Measurements from ENCODE around the gene P3H4. TPM values are rescaled to one million over a fixed set of nuclear protein-coding genes. Genes with fewer than 3 reads are reported as not detected.
"Not testable (repeated sequence)": the region's sequence is repeated elsewhere in the genome, so short reads cannot be mapped to it uniquely, and the experiment has no call there.

Gene P3H4
- 1 to 10 TPM; 3.6 to 7.0 (median 5.3) TPM for total RNA-seq
- polyA plus RNA-seq, result 1 to 10 TPM; 3.5 to 6.5 TPM
- total RNA-seq, result 4.7 reads per million, percentile 23 among the genes with 10 or more reads in this experiment

- ATAC-seq, result peak; percentile 94
- Mint-ChIP-seq H3K4me3 (peak within 1 kb of the TSS; percentile 89 to 99 (median 94)), H3K36me3 (peaks cover 0 to 4% (median 0%) of the 10 kb centered on the region in 5 donors), H3K27me3 (peaks cover 0 to 22% (median 0%) of the 10 kb centered on the region in 5 donors), H3K9me3 (peaks cover 0 to 2% (median 0%) of the 10 kb centered on the region in 11 donors), H3K27ac (peak within 1 kb of the TSS in 7 of 9 donors; percentile 50 to 81 (median 68)), H3K4me1 (peaks cover 14 to 26% (median 21%) of the 10 kb centered on the region in 7 donors)
- Histone ChIP-seq H3K9me3 (ENCODE audit: control insufficient read depth in 2 of 3, low read length in 3 of 3) (no peaks in the 10 kb centered on the region), H3K36me3 (ENCODE audit: control insufficient read depth in 2 of 3, insufficient read depth in 3 of 3, low read length in 3 of 3) (no peaks in the 10 kb centered on the region), H3K4me3 (ENCODE audit: low read length) (peak within 1 kb of the TSS; percentile 81), H3K4me1 (ENCODE audit: control insufficient read depth in 2 of 2, insufficient read depth in 2 of 2, low read length in 2 of 2) (peaks cover 10 to 16% of the 10 kb centered on the region in 2 donors), H3K27me3 (ENCODE audit: control insufficient read depth in 2 of 2, insufficient read depth in 2 of 2, low read length in 2 of 2) (no peaks in the 10 kb centered on the region), H3K27ac (ENCODE audit: low read depth, low read length) (peak within 1 kb of the TSS; percentile 48)
- intact Hi-C loops (cut with micrococcal nuclease), result loop anchor here (1.0 to 2.0 kb wide), 6 partner anchors 25 to 123 kb away; partner anchors contain the start of genes ACLY (in 1 of the 2), EIF1 (in 1 of the 2), KLHL11 (in 1 of the 2) and NT5C3B (in 1 of the 2)
- ChIA-PET POLR2A (interaction anchor here (0.6 to 2.2 kb wide), 5 partner anchors 20 to 587 kb away, joined by 3 to 8 read pairs (median 3); partner anchors contain the start of genes EIF1 and KLHL11), CTCF (interaction anchor here (0.5 to 3.6 kb wide), 8 partner anchors 10 to 1409 kb away, joined by 3 to 19 read pairs (median 4); no protein-coding TSS in a partner anchor)
- DNase-seq, result peak; percentile 68 to 83 (median 79)
Observed at GRCh38 chr17:41811549-41812380, at the start of gene P3H4. TSS of gene P3H4 (minus strand) at chr17:41811949. CDS start at chr17:41811915, 34 bp downstream.

GRCh38 chr17:41860254-41860931, 48.6 kb upstream of the P3H4 start:
- H3K36me3 Mint-ChIP-seq, result no peaks in the 10 kb centered on the region
- no peaks in the 10 kb centered on the region for H3K9me3 ChIP-seq (ENCODE audit: control insufficient read depth in 2 of 3, low read length in 3 of 3)
- H3K9me3 Mint-ChIP-seq, result no peaks in the 10 kb centered on the region
- intact Hi-C loops (cut with micrococcal nuclease), result loop anchor here in 1 of 2 donors (10.0 kb wide), 2 partner anchors 126 to 674 kb away; partner anchors contain the start of genes HAP1 and NAGLU
- POLR2A ChIA-PET, result no interaction called here
- peaks cover 0 to 9% (median 0%) of the 10 kb centered on the region in 3 experiments for H3K36me3 ChIP-seq (ENCODE audit: control insufficient read depth in 2 of 3, insufficient read depth in 3 of 3, low read length in 3 of 3)
- CTCF ChIA-PET, result no interaction called here
- H3K4me1 ChIP-seq (ENCODE audit: control insufficient read depth in 2 of 2, insufficient read depth in 2 of 2, low read length in 2 of 2), result peaks cover 25 to 34% of the 10 kb centered on the region in 2 donors
- H3K27me3 Mint-ChIP-seq, result no peaks in the 10 kb centered on the region
- H3K4me3 ChIP-seq (ENCODE audit: low read length), result no peak overlapping the region
- H3K4me1 Mint-ChIP-seq, result peaks cover 15 to 38% (median 30%) of the 10 kb centered on the region in 7 donors
- peak overlapping the region in 4 of 10 donors; percentile 2 to 58 (median 34) for H3K4me3 Mint-ChIP-seq
- H3K27me3 ChIP-seq (ENCODE audit: control insufficient read depth in 2 of 2, insufficient read depth in 2 of 2, low read length in 2 of 2), result no peaks in the 10 kb centered on the region
- ATAC-seq (no peak), DNase-seq (no peak)
- peak overlapping the region in 2 of 9 donors; percentile 8 to 24 for H3K27ac Mint-ChIP-seq
- no peak overlapping the region for H3K27ac ChIP-seq (ENCODE audit: low read depth, low read length)

GRCh38 chr17:41851382-41851781, 39.6 kb upstream of the P3H4 start:
- Mint-ChIP-seq H3K36me3 (peaks cover 5 to 33% (median 11%) of the 10 kb centered on the region in 5 donors), H3K4me1 (peaks cover 21 to 61% (median 47%) of the 10 kb centered on the region in 7 donors)
- CTCF ChIA-PET; H3K9me3 Mint-ChIP-seq; DNase-seq; H3K4me3 Mint-ChIP-seq; H3K27me3 ChIP-seq (ENCODE audit: control insufficient read depth in 2 of 2, insufficient read depth in 2 of 2, low read length in 2 of 2); H3K27me3 Mint-ChIP-seq; H3K27ac Mint-ChIP-seq; intact Hi-C loops (cut with micrococcal nuclease); H3K9me3 ChIP-seq (ENCODE audit: control insufficient read depth in 2 of 3, low read length in 3 of 3); ATAC-seq; H3K4me3 ChIP-seq (ENCODE audit: low read length); H3K27ac ChIP-seq (ENCODE audit: low read depth, low read length); H3K4me1 ChIP-seq (ENCODE audit: control insufficient read depth in 2 of 2, insufficient read depth in 2 of 2, low read length in 2 of 2): not testable (repeated sequence)
- POLR2A ChIA-PET, result interaction anchor here (0.7 to 2.6 kb wide), 2 partner anchors 13 to 15 kb away, joined by 5 to 12 read pairs; partner anchors contain the start of gene KLHL11
- peaks cover 0 to 25% (median 6%) of the 10 kb centered on the region in 3 experiments for H3K36me3 ChIP-seq (ENCODE audit: control insufficient read depth in 2 of 3, insufficient read depth in 3 of 3, low read length in 3 of 3)

- Histone ChIP-seq H3K9me3 (ENCODE audit: control insufficient read depth in 2 of 3, low read length in 3 of 3) (no peaks in the 10 kb centered on the region), H3K27ac (ENCODE audit: low read depth, low read length) (no peak overlapping the region), H3K4me1 (ENCODE audit: control insufficient read depth in 2 of 2, insufficient read depth in 2 of 2, low read length in 2 of 2) (peaks cover 0 to 3% of the 10 kb centered on the region in 2 donors), H3K27me3 (ENCODE audit: control insufficient read depth in 2 of 2, insufficient read depth in 2 of 2, low read length in 2 of 2) (no peaks in the 10 kb centered on the region), H3K4me3 (ENCODE audit: low read length) (no peak overlapping the region), H3K36me3 (ENCODE audit: control insufficient read depth in 2 of 3, insufficient read depth in 3 of 3, low read length in 3 of 3) (peaks cover 0 to 18% (median under 1%) of the 10 kb centered on the region in 3 experiments)
- Mint-ChIP-seq H3K4me1 (peaks cover 16 to 54% (median 38%) of the 10 kb centered on the region in 7 donors), H3K27ac (peak overlapping the region in 1 of 9 donors; percentile 63), H3K36me3 (peaks cover 0 to 34% (median 9%) of the 10 kb centered on the region in 5 donors), H3K4me3 (no peak overlapping the region), H3K27me3 (no peaks in the 10 kb centered on the region), H3K9me3 (peaks cover 0 to 2% (median 0%) of the 10 kb centered on the region in 11 donors)
- POLR2A ChIA-PET, result interaction anchor here (0.5 to 0.7 kb wide), 2 partner anchors 158 to 1487 kb away, joined by 3 read pairs; no protein-coding TSS in a partner anchor
- DNase-seq (no peak), ATAC-seq (no peak)
- intact Hi-C loops (cut with micrococcal nuclease), result no loop called here
- CTCF ChIA-PET, result no interaction called here
Observed at GRCh38 chr17:41849251-41849990, 37.7 kb upstream of the P3H4 start.

GRCh38 chr17:41848788-41849187, 37.0 kb upstream of the P3H4 start:
- Mint-ChIP-seq H3K27ac (no peak overlapping the region), H3K4me1 (peaks cover 16 to 50% (median 35%) of the 10 kb centered on the region in 7 donors), H3K9me3 (peaks cover 0 to 2% (median 0%) of the 10 kb centered on the region in 11 donors), H3K36me3 (peaks cover 0 to 28% (median 5%) of the 10 kb centered on the region in 5 donors), H3K27me3 (no peaks in the 10 kb centered on the region), H3K4me3 (no peak overlapping the region)
- ATAC-seq (no peak), DNase-seq (no peak)
- Histone ChIP-seq H3K27me3 (ENCODE audit: control insufficient read depth in 2 of 2, insufficient read depth in 2 of 2, low read length in 2 of 2) (no peaks in the 10 kb centered on the region), H3K4me1 (ENCODE audit: control insufficient read depth in 2 of 2, insufficient read depth in 2 of 2, low read length in 2 of 2) (peaks cover 0 to 3% of the 10 kb centered on the region in 2 donors), H3K36me3 (ENCODE audit: control insufficient read depth in 2 of 3, insufficient read depth in 3 of 3, low read length in 3 of 3) (peaks cover 0 to 12% (median 0%) of the 10 kb centered on the region in 3 experiments), H3K4me3 (ENCODE audit: low read length) (no peak overlapping the region), H3K9me3 (ENCODE audit: control insufficient read depth in 2 of 3, low read length in 3 of 3) (no peaks in the 10 kb centered on the region), H3K27ac (ENCODE audit: low read depth, low read length) (no peak overlapping the region)
- intact Hi-C loops (cut with micrococcal nuclease), result no loop called here
- ChIA-PET CTCF (no interaction called here), POLR2A (no interaction called here)

- Histone ChIP-seq H3K36me3 (ENCODE audit: control insufficient read depth in 2 of 3, insufficient read depth in 3 of 3, low read length in 3 of 3) (peaks cover 0 to 5% (median 0%) of the 10 kb centered on the region in 3 experiments), H3K4me1 (ENCODE audit: control insufficient read depth in 2 of 2, insufficient read depth in 2 of 2, low read length in 2 of 2) (no peaks in the 10 kb centered on the region), H3K9me3 (ENCODE audit: control insufficient read depth in 2 of 3, low read length in 3 of 3) (no peaks in the 10 kb centered on the region), H3K4me3 (ENCODE audit: low read length) (no peak overlapping the region), H3K27ac (ENCODE audit: low read depth, low read length) (no peak overlapping the region), H3K27me3 (ENCODE audit: control insufficient read depth in 2 of 2, insufficient read depth in 2 of 2, low read length in 2 of 2) (no peaks in the 10 kb centered on the region)
- H3K27me3 Mint-ChIP-seq, result no peaks in the 10 kb centered on the region
- no peak for DNase-seq
- no peak overlapping the region for H3K4me3 Mint-ChIP-seq
- intact Hi-C loops (cut with micrococcal nuclease), result no loop called here
- ChIA-PET POLR2A (no interaction called here), CTCF (no interaction called here)
- H3K9me3 Mint-ChIP-seq, result no peaks in the 10 kb centered on the region
- peaks cover 0 to 17% (median 0%) of the 10 kb centered on the region in 5 donors for H3K36me3 Mint-ChIP-seq
- ATAC-seq, result no peak
- H3K27ac Mint-ChIP-seq, result no peak overlapping the region
- H3K4me1 Mint-ChIP-seq, result peaks cover 0 to 24% (median 11%) of the 10 kb centered on the region in 7 donors
Observed at GRCh38 chr17:41844971-41845370, 33.2 kb upstream of the P3H4 start.

All from naive thymus-derived CD4-positive, alpha-beta T cell (primary cell).